HG03103 (cell line): ENCODE measurements around the gene WFIKKN1.

Experiments used
- ATAC-seq: cut with Tn5 transposase; IDR thresholded peaks from one replicate; pipeline ENCODE4 v1.9.1; 2021; ENCODE audit warnings: low read depth; ENCODE audit not compliant: unreplicated experiment

The WFIKKN1 gene

DNA sequence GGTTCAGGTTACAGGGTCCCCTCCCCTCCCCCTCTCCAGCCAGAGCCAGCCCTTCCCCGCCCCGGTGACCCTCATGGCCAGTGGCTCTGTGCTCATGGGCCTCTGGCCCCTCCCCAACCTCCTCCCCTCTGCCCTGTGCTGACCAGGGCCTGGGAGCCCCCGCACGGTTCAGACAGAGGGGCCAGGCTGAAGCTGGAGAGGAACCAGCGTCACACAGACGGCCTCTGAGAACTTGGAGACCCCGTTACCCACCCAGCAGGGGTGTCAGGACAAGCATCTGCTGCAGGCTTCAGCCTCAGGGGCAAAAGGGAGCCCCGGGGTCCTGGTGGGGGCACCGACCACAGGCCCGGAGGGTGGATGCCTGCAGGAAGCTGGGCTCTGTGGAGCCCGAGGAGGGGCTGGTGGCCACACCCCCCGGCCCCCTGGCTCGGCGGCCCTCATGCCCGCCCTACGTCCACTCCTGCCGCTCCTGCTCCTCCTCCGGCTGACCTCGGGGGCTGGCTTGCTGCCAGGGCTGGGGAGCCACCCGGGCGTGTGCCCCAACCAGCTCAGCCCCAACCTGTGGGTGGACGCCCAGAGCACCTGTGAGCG lies at the start of gene WFIKKN1:
Gene WFIKKN1, plus strand, starts transcription at position 171 of the 591 bp plus-strand sequence. Its CDS starts 269 bp downstream, at position 440.
- ATAC-seq, result no peak

DNA sequence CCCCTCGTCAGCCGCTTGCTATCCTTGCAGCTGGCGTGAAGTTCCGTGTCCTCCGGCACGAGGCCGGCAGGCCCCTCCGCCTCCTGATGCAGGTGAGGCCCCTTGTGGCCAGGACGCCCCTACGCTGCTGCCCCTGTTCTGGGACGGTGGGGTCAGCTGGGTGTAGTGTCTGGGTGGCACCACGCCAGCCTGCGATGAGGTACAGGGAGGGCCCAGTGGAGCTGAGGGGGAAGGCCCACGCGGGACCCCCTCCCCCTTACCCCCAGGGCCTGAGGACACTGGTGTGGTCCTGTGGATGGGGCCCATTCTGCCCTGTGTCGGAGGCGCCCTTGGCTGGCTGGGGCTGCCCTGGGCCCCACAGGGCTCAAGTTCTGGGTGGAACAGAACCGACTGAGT lies 48.6 kb upstream of the WFIKKN1 start:
- ATAC-seq, result no peak

DNA sequence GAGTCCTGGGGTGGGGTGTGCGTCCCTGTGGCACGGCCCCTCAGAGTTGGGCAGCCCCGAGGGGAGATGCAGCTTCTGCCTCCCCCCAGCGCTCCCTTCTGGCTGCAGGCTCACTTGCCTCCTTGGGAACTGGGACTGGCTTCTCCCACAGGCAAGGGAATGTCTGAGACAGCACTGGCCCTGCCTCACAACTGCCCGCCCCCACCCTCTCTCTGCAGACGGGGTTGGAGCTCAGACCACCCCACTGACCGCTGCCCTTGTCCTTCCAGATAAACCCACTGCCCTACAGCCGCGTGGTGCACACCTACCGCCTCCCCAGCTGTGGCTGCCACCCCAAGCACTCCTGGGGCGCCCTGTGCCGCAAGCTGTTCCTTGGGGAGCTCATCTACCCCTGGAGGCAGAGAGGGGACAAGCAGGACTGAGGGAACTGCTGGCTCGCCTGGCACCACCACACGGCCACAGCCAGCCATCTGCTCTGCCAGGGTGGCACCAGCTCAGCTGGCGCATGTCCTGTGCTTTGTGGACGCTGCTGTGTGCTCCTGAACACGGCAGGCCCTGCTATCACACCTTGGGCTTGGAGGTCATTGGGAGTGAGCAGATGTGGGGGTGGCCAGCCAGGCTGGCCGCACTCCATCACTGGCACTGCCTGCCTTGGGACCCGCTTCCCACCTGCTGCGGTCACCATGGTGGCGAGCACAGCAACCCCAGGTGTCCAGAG lies 48.0 kb upstream of the WFIKKN1 start:
- no peak for ATAC-seq

DNA sequence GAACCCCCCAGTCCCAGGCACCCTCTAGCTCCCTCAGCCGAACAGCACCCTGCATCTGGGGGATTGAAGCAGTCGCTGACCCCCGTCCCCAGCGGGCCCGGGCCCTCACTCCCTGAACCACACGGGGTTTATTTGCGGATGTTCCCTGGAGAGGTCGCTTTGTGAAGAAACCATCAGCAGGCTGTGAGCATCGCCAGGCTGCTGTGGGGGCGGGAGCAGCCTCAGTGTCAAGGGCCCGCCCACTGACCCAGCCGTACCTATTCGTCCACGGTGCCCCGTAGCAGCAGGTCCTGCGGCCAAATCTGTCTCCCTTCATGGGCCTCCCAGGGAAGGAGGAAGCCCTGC lies 47.3 kb upstream of the WFIKKN1 start:
- no peak for ATAC-seq

GRCh38 chr16:583815-584591 lies 46.8 kb upstream of the WFIKKN1 start:
- no peak for ATAC-seq

DNA sequence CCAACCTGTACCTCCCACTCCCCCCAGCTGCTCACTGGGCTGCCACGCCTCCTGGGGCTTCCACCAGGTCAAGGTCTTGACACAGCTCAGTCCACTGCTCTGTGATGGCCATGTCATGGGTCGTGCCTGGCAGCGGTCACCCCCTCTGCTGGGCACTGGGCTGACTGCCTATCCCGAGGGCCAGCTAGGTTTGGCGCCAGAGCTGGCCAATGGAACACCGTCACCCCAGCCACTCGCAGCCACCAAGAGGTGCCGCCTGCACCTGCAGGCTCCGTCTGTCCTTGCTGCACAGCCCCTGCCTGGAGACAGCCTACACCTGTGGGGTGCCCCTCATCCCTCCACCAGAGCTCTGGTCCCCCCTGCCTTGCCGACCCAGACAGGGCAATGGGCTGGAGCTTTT lies 45.4 kb upstream of the WFIKKN1 start:
- ATAC-seq, result no peak

DNA sequence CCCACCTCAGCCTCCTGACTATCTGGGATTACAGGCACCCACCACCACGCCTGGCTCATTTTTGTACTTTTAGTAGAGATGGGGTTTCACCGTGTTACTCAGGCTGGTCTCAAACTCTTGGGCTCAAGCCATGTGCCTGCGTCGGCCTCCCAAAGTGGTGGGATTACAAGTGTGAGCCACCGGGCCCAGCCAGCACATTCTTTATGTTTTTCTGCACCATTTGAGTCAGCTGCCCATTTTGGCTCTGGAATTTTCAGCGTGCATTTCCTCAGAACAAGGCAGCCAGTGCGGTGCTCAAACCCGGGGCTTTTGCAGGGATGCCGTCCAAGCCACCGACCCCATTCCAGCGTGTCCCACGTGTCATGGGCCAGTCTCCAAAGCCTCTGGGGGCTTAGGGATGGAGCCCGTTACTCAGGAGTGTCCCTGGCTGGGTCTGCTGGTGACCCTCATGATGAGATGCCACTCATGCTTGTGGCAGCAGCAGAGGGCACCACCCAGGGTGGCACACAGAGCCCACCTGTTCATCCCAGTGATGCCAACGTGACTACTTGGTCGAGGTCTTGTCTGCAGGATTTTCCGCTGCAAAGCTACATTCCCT lies 44.6 kb upstream of the WFIKKN1 start:
- no peak for ATAC-seq

DNA sequence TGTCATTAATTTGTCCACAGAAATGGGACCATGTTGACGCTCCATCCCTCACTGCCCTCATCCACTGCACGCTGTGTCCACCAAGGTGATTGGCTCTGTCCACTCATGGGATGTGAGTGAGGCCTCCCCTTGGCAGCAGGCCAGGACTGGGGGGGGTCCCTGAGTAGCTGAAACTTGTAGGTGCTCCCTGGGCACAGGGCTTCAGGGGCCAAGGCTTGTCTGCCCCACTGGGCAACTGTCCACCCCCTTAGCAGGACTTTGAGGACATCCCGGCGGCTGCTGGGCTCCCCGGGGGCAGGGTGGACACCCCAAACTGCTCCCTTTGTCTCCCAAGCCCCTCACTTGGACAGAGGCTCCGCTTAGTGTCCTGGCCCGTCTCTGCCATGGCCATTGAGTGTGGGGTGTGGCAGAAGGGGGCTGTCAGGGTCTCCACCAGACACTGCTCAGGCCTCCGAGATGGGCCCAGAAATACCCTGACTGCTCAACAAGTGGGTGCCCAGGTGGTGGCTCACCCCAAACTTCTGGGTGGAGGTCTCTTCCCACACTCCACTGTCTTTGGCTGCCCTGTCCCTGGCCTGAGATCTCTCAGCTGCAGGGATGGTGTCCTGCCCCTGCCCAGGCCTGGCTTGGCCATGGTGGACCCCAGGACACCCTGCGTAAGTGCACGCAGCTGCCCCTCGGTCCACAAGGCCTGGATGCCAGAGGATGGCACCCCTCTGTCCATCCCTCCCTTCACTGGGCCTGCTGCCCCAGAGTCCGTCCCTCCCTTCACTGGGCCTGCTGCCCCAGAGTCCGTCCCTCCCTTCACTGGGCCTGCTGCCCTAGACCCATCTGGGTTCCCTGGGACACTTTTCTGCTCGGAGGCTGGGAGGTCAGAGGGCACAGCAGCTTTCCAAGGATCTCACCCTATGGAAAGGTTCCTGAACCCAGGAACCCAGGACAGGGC lies 43.9 kb upstream of the WFIKKN1 start:
- ATAC-seq, result no peak

DNA sequence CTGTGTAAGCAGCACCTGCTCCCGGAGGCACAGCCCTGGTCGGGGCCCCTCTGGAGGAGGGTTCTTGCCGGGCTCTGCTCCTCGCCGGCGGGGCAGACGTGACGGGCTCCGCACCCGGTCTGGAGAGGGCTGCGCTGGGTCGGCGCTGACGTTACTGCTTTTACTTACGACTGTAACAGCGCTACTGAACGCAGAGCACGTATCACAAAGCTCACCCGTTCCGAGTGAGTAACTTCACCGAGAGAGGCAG lies 42.2 kb upstream of the WFIKKN1 start:
- ATAC-seq, result peak; percentile 2

DNA sequence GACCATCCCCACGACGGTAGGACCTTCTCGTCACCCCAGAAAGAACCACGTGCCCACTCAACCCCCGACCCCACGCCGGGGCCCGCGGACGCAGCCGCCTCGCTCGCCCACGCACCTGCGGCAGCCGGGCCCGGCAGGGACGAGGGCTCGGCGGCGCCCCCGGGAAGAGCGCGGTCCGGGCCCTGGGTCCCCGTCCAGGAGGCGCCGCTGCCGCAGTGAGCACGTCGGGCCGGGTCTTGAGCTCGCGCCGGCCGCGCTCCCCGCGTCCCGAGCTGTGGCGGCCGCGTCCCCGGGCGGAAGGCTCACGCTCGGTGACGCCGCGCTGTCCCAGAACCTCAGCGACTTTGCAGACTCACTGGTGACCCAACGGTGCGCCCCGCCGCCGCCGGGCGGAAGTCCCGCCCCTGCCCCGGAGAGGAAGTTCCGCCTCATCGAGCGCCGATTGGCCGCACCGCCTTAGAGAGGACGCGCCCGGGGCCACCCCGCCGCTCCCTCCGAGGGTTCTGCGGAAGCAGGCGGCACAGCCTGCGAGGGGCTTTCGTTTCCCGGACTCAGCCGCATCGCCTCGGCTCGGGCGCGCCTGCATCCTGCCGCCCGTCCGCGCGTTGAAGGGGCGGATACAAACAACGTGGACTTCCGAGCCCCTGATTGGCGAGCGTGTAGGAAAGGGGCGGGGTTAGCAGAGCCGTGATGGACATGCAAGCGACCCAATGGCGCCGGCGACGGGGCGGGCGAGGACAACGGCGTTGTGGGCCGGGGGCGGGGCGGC lies 41.7 kb upstream of the WFIKKN1 start:
- ATAC-seq, result peak; percentile 54

- ATAC-seq, result peak; percentile 62
Observed at GRCh38 chr16:589658-590187, 41.1 kb upstream of the WFIKKN1 start, which contains the start of gene RAB40C. RAB40C (plus strand) TSS chr16:590066; CDS start chr16:590292, 226 bp downstream.

DNA sequence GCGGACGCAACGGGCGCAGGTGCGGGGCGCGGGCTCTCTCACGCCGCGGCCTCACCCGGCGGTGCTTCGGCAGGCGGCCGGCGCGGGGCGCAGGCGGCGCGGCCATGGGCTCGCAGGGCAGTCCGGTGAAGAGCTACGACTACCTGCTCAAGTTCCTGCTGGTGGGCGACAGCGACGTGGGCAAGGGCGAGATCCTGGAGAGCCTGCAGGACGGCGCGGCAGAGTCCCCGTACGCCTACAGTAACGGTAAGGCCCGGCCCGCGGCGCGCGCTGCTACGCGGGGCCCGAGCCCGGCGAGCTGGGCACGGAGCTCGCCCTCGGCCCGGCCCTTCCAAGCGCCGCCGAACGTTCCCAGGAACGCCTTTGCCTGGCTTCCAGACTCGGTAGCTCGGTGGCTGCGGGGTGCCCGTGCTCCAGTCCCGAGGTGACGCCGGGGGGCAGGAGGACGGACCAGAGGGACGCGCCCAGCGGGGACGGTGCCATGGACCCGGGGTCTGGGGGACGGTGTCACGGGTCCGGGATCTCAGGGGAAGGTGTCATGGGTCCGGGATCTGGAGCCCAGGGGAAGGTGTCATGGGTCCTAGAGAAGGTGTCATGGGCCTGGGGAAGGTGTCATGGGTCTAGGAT lies 40.5 kb upstream of the WFIKKN1 start:
- no peak for ATAC-seq

DNA sequence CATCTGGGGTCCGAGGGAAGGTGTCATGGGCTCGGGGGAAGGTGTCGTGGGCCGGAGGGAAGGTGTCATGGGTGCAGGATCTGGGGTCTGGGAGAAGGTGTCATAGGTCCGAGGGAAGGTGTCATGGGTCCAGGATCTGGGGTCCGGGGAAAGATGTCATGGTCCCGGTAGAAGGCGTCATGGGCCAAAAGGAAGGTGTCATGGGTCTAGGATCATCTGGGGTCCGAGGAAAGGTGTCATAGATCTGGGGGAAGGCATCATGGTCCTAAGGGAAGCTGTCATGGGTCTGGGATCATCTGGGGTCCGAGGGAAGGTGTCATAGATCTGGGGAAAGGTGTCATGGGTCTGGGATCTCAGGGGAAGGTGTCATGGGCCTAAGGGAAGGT lies 40.0 kb upstream of the WFIKKN1 start:
- ATAC-seq, result no peak

- ATAC-seq, result no peak
Observed at GRCh38 chr16:591231-591630, 39.6 kb upstream of the WFIKKN1 start.

DNA sequence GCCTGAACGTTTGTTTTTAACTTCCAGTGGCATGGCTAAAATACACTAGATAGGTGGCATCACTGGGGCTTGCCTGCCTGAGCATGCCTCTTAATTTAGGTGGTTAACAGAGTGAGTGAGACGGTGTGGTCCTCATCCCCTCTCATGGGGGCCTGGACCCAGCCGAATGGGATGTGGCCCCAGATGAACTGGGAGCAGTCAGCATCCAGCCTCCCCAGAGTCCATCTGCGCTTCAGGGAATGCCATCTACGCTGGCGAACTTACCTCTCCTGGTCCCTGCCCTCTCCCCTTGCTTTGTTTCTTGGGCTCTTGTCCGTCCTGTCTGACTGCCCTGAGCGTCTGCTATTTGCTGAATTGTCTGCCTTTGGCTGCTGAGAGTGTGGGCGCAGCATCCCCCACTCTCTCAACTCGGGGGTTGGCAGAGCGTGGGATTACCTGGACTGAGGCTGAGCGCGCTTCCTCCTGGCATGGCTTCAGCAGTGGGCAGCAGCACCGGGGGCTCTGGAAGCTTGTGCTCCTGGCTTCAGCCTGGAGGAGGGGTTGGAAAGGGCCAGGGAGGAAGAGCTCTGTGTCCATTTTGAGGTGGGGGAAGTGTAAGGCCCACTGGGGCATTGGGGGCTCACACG lies 38.8 kb upstream of the WFIKKN1 start:
- no peak for ATAC-seq

DNA sequence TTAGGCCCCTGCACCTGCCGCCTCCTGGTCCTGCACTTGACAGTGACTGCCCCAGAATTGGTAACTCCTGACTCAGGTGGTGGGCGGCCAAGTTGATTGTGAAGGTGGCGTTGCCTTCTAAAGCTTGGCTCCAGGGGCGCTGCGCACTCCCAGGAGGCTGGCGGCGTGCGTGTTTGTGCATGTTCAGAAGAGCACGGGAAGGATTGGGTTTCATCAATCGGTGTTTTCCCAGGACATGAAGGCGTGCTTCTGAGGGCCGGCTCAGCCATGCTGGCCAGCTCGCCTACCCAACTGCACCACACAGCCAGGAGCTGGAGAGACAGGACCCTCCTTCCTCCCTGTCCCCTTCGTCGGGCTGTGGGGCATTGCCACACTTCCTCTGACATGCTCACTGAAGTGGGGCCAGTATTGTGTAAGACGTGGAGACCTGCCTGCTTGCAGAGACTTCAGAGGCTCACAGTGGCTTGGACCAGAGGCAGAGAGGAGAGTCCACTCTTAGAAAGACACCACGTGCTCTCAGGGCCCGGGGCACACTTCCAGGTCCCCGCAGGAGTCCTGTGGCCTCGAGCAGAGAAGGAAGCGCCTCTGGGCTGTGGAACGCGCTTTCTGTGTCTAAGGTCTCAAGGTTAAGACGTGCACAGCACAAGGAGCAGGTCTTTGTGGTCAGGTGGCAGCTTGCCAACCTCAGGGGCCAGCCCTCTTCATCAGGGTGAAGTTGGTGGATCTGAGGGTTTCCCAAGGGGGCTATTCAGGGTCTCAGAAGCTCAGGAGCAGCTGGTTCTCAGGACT lies 38.1 kb upstream of the WFIKKN1 start:
- ATAC-seq, result no peak

- no peak for ATAC-seq
Observed at GRCh38 chr16:593406-593805, 37.4 kb upstream of the WFIKKN1 start.

DNA sequence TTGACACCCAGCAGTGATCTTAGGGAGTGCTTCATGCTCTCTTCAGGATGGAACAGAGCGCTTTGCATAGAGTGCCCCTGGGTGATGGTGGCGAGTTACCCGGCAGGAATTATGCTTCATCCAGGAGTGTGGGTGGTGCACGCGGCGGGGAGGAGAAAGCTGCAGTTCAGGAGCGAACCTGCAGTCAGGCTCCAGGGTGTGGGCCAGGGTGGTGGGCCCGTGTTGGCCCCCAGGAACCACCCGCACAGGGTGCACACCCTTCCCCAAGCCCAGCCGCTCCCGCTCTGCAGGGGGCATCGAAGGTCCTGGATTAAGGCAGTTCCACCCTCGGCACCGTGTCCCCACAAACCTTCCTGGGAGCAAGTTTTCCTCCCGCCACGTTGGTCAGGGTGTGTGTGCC lies 37.0 kb upstream of the WFIKKN1 start:
- no peak for ATAC-seq
